GM19239 (cell line): Measurements from ENCODE around the gene PRG2.

ENCODE experiments used
- DNase-seq: peaks from one replicate; pipeline ENCODE4 v3.0.0; 2011; ENCODE audit warnings: low spot score; ENCODE audit not compliant: insufficient read length
- FAIRE-seq: peaks from 2 replicates; lab custom pipeline; 2011; peaks lifted over from hg19 to GRCh38; lab: Jason Lieb, UNC

Gene PRG2

DNA sequence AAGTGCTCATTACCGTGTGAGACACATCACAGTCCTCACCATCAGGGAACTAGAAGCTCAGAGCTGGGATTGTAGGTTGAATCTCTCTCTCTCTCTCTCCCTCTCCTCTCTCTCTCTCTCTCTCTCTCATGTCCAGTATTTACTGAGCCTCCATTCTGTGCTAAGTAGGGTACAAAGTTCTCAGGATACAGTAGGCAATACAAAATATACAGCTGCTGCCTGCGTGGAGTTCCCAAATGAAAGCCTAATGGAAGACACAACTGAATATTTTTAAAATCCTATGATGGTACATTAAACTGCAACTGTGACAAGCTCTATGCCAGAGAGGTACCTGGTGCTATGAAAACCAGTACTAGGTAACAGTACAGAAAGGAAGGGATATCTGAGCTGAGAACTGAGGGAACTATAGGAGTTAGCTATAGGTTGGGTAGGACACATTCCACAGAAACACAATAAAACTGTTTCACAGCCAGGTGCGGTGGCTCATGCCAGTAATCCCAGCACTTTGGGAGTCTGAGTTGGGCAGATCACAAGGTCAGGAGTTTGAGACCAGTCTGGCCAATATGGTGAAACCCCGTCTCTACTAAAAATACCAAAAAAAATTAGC, 9.6 kb upstream of the PRG2 start:
- FAIRE-seq = no peak

DNA sequence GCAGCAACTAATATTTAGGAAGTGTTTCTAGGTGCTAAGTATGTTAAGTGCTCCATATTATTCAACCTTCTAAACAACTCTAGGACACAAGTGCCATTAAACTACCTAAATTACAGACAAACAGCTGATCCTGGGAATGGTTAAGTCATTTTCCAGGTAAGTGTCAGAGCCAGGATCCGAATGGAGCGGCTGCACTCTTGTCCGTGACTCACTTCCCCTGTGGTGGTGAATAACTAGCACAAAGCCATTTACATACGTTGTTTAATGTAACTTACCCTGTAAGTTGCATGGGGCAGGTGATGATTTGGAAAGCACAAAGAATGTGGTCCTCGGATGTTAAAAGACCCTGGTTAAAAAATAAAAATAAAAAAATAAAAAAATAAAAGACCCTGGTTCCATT, 8.8 kb upstream of the PRG2 start:
- FAIRE-seq = no peak

More for the DNA sequence above, 9.6 kb upstream of the PRG2 start:
- no peak for DNase-seq

DNA sequence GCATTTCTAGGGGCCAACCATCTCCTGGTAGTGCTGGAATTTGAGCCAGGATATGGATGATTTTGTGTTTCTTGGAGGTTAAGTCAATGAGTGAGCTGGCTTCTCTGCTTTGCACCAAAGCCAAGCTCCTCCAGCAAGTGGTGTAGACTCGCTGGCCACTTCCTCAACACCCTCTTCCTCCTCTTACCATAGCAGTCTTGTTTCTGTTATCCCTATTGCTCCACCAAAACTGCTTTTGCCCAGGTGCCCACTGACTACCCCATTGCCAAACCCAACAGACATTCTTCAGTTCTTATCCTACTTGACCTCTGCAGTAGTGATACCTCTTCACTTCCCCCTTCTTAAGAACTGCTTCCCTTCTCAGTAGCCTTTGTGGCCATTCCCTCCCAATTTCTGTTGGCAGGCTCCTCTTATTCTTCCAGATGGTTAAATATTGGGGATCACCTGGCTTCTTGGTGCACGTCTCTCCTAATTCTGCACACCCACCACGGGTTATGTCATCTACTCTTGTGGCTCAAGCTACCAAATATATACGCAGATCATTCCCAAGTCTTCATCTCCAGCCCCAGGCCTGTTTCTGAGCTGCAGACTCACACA, 7.0 kb upstream of the PRG2 start:
- DNase-seq (no peak), FAIRE-seq (no peak)

More for the DNA sequence above, 8.8 kb upstream of the PRG2 start:
- no peak for DNase-seq

DNA sequence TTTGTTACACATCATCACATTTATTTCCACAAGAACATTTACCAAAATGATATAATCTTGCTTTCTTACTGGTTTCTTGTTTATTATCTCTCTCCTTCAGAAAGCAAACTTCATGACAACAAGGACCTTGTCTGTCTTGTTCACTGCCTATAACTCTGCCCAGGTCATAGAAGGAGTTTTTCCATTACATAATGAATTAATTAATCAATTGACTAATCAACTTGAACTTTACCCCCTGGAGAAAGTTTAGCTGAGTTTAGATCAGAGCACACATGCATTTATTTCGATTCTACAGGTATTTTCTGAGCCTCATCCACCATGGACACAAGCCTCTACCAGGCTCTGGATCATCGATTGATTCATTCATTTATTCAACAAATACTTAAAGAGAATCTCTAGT, 6.3 kb upstream of the PRG2 start:
- no peak for FAIRE-seq
- DNase-seq = no peak

DNA sequence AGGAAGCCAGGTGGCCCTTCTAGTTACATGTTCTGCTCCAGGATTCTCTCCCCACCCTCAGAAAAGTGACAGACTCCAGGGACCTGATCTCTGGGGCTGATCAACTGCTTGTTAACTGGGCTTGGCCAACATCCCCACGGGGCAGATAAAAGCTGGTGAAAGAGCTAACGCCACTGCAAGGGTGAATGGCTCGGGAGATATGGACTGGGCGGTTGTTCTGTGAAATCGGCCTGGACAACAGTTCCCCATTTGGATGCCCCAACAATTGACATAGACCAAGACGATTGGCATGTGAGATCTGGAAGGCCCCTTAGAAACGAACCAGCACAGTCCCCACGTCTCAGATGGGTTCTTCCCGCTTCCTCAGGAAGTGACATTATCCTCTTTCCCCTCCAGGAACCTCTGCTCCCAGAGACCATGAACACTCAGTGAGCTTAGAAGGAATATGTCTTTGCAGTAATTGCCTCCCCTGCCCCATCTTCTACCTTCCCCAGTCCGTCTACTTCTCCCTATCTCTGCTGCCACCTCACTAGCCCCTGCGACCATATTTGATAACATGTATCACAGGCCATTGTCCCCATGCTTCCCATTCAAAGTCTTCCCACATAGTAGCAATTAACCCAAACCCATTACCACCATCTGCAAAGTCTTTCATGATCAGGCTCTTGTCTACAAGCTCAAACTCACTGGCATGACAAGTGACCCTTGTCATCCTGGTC, 5.6 kb upstream of the PRG2 start:
- no peak for FAIRE-seq
- DNase-seq = no peak

DNA sequence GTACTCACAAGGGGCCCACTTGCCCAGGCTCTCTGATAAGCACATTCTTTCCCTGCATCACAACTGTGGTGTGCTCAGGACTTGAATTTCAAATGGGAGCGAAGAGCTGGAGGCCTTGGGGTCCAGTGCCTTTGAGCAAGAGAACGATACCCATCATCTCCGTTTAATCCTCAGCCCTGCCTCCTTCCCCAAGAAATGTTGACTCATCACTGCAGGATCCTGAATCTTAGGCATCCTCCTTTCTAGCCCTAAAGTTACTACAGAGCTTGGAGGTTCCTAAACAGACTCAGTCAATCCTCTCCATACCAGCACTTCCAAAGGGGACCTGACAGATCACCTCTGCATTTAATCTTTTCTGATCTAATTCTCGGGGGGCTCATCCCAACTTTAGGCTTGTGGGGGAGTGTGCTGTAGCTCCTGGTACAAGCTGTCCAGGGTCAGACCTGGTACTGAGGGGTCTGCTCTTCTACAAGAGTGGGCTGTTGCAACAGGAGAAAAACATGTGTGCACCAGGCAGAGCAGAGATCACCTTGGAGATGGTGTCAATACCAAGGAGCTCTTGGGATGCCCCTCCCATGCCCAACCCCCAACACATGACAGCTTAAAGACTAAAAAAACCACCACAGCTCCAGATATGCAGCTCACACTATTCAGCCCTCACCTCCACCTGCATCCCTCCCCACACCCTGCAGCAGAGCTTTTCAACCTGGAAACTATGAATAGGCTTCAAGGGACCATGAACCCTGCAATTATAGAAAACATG, 3.9 kb upstream of the PRG2 start:
- no peak for FAIRE-seq
- no peak for DNase-seq

DNA sequence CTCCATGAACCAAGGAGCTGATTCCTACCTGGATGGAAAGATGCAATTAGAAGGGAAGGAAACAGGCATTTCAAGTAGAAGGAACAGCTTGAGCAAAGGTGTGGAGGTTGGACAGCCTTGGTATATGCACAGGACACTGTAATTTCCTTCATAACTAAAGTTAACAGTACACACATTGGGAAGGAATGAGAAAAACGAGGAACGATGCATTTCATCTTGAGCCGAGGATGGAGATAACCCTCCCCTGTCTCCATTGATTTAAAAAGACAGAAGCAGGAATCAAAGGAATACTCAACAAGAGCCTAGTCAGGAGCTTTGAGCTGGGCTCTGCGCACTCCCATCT, 2.3 kb upstream of the PRG2 start:
- FAIRE-seq (no peak), DNase-seq (no peak)

DNA sequence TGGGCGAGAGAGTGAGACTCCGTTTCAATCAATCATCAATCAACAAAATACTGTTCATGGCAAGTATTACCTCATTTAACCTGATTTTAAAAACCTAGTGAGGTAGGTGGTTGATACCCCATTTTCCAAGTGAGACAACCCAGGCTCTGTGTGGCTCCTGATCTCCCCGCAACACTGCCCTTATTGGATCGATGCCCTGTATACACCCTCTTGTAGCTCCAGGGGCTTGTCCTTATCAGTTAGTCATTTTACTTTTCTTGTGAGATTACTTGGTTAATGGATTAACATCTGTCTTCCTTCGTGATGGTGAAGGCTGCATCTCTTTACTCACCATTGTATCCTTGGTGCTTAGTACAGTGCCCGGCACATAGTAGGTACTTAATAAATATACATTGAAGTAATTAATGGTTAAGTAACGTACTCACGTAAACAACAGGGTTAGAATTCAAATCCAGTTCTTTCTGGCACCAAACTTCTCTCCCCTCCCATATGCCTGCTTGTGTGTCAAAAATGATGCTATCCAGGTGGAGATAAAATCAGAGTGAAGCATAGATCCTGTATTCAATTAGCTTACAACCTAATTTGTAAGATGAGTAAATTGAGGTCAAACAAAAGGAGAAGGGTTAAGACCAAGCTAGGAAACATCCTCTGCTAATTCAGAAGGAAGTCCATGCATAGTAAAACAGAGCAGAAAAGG, 1.8 kb upstream of the PRG2 start:
- DNase-seq = no peak
- no peak for FAIRE-seq

DNA sequence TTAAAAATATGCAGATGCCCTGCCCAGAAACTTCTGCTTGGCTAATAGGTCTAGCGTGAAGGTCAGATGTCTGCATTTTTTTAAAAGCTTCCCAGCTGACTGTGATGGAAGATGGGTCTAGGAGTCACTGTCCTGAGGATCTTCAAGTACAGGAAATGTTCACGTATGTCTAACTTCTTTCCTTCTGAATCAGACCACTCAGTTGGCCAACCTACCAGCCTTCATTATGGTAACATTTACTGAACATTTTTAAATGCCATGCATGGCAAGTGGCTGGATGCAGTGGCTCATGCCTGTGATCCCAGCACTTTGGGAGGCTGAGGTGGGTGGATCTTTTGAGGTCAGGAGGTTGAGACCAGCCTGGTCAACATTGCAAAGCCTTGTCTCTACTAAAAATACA, 1.1 kb upstream of the PRG2 start:
- DNase-seq (no peak), FAIRE-seq (no peak)

DNA sequence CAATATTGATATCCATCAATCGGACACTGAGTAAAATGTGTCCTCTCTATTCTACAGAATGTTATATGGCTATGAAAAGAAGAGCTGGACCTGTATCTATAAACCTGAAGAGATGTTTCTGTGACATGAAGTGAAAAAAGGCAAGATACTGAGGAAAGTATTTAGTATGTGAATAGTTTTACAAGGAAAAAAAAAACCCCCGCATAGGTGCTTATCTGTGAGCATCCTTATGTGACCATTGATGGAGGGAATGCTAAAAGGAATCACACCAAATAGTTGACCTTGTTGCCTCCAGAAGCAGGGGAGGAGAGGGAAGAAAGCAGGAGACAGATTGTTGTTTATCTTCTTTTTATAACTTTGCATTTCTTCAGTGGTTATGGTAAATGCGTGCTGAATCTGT, 661 bp upstream of the PRG2 start:
- FAIRE-seq (no peak), DNase-seq (no peak)

DNA sequence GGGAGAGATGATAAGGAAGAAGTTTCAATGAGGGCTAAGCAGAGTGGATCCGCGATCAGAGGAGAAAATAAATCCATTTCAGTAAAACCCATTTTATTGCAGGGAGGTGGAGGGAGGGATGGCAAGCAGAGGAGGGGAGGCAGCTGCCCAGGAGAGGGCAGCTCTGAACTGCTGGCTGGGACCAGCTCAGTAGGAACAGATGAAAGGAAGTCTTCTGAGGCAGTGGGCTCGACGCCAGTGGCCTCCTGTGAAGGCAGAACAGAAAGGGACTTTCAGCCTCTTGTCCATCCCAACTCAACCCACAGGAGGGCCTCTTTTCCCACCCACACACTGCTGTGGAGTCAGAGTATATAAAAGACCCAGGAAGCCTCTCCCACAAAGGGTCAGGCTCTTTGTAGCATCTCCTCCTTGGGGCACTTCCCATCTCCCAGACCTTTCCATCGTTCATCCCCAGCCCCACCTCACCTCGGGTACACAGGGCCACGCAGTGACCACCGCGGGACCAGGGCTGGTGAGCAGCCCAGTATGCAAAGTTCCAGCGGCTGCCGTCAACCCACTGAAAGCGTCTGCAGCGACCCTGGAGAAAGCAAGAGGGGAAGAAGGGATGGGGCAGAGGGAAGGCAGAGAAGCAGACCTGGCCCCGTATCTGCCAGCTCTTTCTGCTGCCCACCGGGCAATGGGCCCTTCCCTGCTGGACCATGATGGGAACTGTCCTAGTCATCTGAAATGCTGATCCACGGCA, 3.0 kb downstream of the PRG2 start:
- DNase-seq (no peak), FAIRE-seq (no peak)

DNA sequence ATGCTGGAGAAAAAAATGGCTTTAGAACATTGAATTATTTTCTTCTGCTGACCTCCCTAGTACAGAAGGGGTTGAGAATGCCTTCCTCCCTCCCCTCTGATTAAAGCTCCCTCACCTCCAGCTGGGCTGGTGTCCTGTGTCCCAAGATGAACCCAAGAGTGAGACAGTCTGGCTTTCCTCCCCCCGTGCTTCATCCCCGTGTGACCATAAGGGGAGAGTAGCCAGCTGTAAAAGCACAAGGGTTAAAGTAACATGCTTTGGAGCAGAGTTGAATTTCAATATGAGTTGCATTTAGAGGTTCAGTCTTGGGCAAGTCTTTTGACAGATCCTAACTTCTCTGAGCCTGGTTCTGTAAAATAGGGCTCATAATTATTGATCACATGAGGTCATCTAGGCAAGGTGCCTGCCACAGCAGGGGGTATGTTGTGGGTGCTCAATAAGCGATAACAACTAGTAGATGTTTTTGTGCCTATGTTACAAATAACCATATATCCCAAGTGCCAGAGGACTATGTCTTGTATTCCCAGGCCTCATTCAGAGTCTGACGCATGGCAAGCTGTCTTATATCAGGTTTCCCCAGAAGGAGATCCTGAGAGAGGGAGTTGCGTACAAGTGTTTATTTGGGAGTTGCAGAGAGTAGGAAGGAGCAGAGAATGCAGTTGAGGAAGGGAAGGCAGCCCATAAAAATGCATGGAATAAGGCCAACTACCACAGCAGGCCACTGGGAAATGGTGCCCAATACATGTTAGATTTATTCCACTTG, 4.1 kb downstream of the PRG2 start:
- FAIRE-seq = no peak
- no peak for DNase-seq

DNA sequence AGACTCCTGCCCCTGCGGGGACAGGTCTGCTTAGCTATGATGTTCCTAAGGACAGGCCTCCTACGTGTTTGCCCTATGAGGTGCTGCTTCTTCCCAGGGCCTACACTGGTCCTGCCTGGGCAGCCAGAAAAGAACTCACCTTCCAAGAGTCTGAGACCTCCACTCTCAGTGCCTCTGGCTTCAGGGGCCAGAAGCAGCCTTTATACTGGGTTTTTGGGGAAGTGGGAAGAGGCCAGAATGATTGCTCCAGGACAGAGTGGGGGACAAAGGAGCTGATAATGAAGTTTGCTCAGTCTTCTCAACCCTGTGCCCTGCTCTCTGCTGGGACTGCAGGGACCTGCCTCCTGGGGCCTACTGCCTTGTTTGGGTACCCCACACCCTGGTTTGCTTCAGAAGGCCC, 9.5 kb downstream of the PRG2 start, which contains the start of gene PRG3:
Gene PRG3 (minus strand): TSS at position 176 of the 400 bp plus-strand sequence. CDS start 442 bp downstream, outside the sequence.
- no peak for FAIRE-seq
- DNase-seq = no peak

DNA sequence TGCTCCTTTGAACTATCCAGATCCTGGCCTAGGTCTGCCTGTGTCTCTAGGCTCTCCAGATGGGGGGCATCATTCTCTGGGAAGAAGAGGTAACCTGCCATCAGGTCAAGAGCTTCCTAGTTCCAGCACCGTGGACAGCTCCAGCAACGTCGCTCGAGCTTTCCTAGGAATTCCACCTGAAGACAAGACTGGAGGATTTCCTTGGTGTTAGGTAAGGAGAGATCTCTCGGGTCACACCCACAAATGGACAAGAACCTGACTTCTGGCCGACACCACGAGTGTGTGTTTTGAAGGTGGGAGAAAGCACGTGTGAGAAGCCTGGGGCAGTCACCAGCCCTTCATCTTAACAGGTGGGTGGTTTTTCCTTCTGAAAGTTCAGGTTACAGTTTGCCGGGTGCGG, 10.7 kb downstream of the PRG2 start:
- no peak for FAIRE-seq
- DNase-seq = no peak

DNA sequence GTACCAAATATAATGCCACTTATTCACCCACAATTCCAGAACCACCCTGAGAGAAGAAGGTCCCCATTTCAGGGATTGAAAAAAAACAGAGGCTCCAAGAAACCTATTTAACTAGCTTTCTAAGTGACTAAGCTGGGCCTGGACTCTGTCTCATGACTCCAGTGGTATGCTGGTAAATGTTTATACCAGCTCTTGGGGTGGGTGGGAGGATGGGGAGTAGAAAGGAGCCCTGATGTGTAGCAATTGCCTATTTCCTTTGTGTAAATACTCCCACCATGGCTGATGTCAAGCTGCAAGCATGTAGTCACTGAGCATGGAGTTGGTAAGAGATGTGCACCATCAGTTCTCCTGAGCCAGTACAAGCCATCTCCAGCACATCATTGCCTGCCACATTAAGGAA, 12.3 kb downstream of the PRG2 start:
- no peak for DNase-seq
- FAIRE-seq = no peak

DNA sequence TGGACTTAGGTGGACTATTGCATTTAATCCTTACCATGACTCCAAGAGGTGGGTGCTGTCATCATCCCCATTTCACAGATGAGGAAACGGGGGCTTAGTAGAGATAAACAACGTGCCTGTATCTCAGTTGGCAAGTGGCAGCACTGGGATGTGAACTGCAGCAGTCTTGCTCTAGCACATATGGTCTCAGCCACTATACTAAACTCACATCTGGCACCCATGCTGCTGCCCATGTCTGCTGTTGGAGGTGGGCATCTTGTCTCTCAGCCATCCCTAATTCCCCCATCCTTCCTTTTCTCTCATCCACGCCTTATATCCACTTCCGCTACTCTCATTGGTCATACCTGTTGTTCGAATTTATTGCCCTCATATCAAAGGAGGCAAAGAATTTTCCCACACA, 13.3 kb downstream of the PRG2 start:
- no peak for FAIRE-seq
- DNase-seq = no peak

DNA sequence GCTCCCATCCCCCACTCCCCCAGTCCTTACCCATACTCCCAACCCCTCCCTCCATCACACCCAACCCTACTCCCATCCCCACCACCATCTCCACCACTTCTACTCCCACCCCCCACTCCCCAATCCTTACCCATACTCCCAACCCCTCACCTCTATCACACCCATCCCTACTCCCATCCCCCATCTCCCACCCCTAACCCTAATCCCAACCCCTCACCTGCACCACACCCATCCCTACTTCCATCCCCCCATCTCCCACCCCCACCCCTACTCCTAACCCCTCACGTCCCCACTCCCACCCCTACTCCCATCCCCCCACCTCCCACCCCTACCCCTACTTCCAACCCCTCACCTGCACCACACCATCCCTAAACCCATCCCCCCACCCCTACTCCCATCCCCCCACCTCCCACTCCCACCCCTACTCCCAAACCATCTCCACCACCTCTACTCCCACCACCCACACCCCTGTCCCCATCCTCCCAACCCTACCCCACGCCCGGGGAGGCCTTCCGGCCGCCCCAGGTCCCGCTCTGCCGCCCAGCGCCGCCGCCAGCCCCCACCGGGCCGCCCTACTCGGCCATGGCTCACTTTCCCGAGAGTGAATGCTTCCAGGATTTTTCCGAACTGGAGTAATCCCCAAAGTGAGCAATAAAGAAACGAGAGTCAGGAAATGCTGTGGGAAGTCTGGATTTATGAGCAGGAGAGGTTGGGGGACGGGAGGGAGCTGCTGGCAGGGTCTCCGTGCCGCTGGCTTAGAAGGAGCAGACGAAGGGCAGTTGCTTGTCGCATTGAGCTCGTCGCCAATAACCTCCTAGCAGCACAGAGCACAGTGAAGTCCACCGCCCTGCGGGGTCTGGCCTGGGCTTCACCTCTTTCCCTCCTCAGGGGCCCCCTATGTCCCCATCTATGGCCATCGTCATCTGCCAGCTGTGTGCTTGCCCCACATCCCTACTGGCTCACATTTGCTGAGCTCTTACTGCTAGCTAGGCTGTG, 14.1 kb downstream of the PRG2 start:
- no peak for FAIRE-seq
- no peak for DNase-seq

DNA sequence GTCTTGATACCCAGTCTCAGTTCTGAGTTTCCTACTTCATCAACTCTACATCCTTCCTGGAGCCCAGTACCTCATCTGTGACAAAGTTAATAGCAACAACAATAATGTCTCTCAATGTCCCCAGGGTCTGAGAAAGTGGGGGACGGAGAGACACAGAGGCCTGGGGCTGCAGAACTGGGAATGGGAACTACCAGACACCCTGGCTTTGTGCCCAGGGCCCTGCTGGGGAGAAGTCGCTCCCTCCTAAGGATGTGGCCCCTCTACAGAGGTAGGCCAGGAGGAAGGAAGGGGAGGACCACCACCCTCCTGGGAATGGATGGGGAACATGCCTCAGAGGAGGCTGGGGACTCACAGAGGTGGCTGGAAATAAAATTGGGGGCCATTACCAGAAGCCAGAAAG, 15.0 kb downstream of the PRG2 start:
- FAIRE-seq (no peak), DNase-seq (no peak)
